Pancreas (tissue), 10 donors: ENCODE results near the gene BANP. TPM values are rescaled to one million over a fixed set of nuclear protein-coding genes. Genes with fewer than 3 reads are reported as not detected.
"Not testable (repeated sequence)": the region's sequence is repeated elsewhere in the genome, so short reads cannot be mapped to it uniquely, and the experiment has no call there.

Source experiments
- ATAC-seq, 4 donors: fragments of 200-7000 bp; cut with Tn5 transposase; one replicate each; pipeline versions ENCODE4 v1.8.0 to v1.9.1; 2020; ENCODE audit warnings: mild to moderate bottlenecking in 4 of 4, moderate library complexity in 4 of 4
- DNase-seq, 6 donors: peaks; one replicate each; pipeline ENCODE4 v3.0.0-alpha.2; 2020
- FAIRE-seq: peaks from 2 replicates; lab custom pipeline; 2012; peaks lifted over from hg19 to GRCh38; lab: Jason Lieb, UNC
- H3K27ac ChIP-seq, 4 donors: fragments of 200-600 bp; sonication (generic); 1 replicate in 3 of 4; 2 replicates in 1 of 4; pipeline versions ENCODE4 v1.5.0 to v1.8.0; 2020
- H3K27me3 ChIP-seq, 4 donors: fragments of 200-600 bp; one replicate each; pipeline ENCODE4 v1.8.0; 2021
- H3K36me3 ChIP-seq, 3 donors: fragments of 200-600 bp; sonication (generic) in 1 of 3; one replicate each; pipeline versions ENCODE4 v1.5.0 to v1.8.0; 2020 to 2021
- H3K4me1 ChIP-seq, 3 donors: fragments of 200-600 bp; one replicate each; pipeline ENCODE4 v1.8.0; 2021
- H3K4me3 ChIP-seq, 4 donors: fragments of 200-600 bp; sonication (generic) in 2 of 4; one replicate each; pipeline versions ENCODE4 v1.5.0 to v1.8.0; 2020 to 2021
- H3K9me3 ChIP-seq, 4 donors: fragments of 200-600 bp; one replicate each; pipeline ENCODE4 v1.8.0; 2021
- CTCF ChIP-seq, 4 donors: fragments of 200-600 bp; sonication (generic) in 3 of 4; IDR thresholded peaks; one replicate each; pipeline versions ENCODE4 v1.5.0 to v1.8.0; 2021; ENCODE audit warnings: antibody characterized with exemption in 4 of 4
- WGBS, 2 donors: extraction: QIAGEN DNeasy Blood & Tissue Kit; methylation state at CpG; one replicate each; pipeline ENCODE4 v1.1.7; 2013; 5-methylcytosine and 5-hydroxymethylcytosine counted together
- intact Hi-C, 3 donors: fragments of 100-400 bp; cut with DNase I; formaldehyde crosslinking; loops; one replicate each; pipeline versions ENCODE4 v1.11.1 to v1.14.2; 2022
- polyA plus RNA-seq, 2 donors: library from polyadenylated mRNA; stranded (reverse); fragments of 200-250 nt; gene quantifications; one replicate each; pipeline ENCODE4 v1.2.3, GENCODE V29; 2013
- total RNA-seq, 6 donors: library from RNA; stranded (reverse); fragmentation: NEBNext Ultra II Directional in 4 of 6; extraction: Animal tissue kit (Norgen Biotek cat#: 25700) in 4 of 6; gene quantifications; one replicate each; pipeline versions ENCODE4 v1.2.1 to v1.2.4, GENCODE V29; 2021 to 2023
- donor health status: healthy with polysubstance abuse.
- donor health status: DM: no; HTN: no; CAD: no; lungs with moderate emphysema.
- donor health status: DM: no; HTN: no; CAD: no.
- donor health status: control.
- donor health status: control.
- donor health status: Bipolar disorder and iron deficiency.
- donor health status: DM: yes; HTN: yes; CAD: no.
- donor health status: DM: no; HTN: no; CAD: no.
- donor health status: DM: no; HTN: no; CAD: no.
- donor health status: DM: yes; HTN: yes; CAD: no.

The BANP gene
- total and polyA plus RNA-seq, 8 donors: 6.1 to 17.8 (median 13.4) TPM

GRCh38 chr16:88074041-88074440, 122.8 kb downstream of the BANP start:
- FAIRE-seq (no peak), ATAC-seq (no peak), DNase-seq (peak in 1 of 6 donors; percentile 30)
- 95 to 100% methylated on average over 6 of the region's 6 CpGs for WGBS, 2 donors
- H3K4me3 ChIP-seq: no peak overlapping the region
- no peaks in the 10 kb centered on the region for H3K27me3 ChIP-seq
- intact Hi-C loops: no loop called here
- H3K27ac ChIP-seq: no peak overlapping the region
- peaks cover 0 to 22% (median 0%) of the 10 kb centered on the region in 3 donors for H3K36me3 ChIP-seq
- no peaks in the 10 kb centered on the region for H3K9me3 ChIP-seq
- no peaks in the 10 kb centered on the region for H3K4me1 ChIP-seq
- no peak for TF ChIP-seq CTCF (IDR thresholded peaks at IDR 0.05)

GRCh38 chr16:88076211-88076931, 125.1 kb downstream of the BANP start:
- ATAC-seq (no peak), FAIRE-seq (no peak), DNase-seq (peak in 1 of 6 donors; percentile 54)
- Histone ChIP-seq H3K36me3 (peaks cover 0 to 22% (median 0%) of the 10 kb centered on the region in 3 donors), H3K4me3 (no peak overlapping the region), H3K9me3 (no peaks in the 10 kb centered on the region), H3K27me3 (no peaks in the 10 kb centered on the region), H3K27ac (no peak overlapping the region), H3K4me1 (no peaks in the 10 kb centered on the region)
- WGBS, 2 donors: 94 to 96% methylated on average over 52 to 57 of the region's 57 CpGs
- intact Hi-C loops: no loop called here
- TF ChIP-seq CTCF (IDR thresholded peaks at IDR 0.05): no peak

- H3K27ac ChIP-seq, H3K4me3 ChIP-seq, H3K27me3 ChIP-seq, H3K4me1 ChIP-seq, H3K9me3 ChIP-seq, DNase-seq, intact Hi-C loops: not testable (repeated sequence)
- ATAC-seq: peak in 1 of 4 donors; percentile 15
- peaks cover 0 to 20% (median 0%) of the 10 kb centered on the region in 3 donors for H3K36me3 ChIP-seq
- 93 to 95% methylated on average over 5 of the region's 5 CpGs for WGBS, 2 donors
- FAIRE-seq: peak; percentile 17
Measured at GRCh38 chr16:88076932-88077320, 125.7 kb downstream of the BANP start.

GRCh38 chr16:88077328-88078108, 126.3 kb downstream of the BANP start:
- Histone ChIP-seq H3K36me3 (peaks cover 0 to 17% (median 0%) of the 10 kb centered on the region in 3 donors), H3K4me3 (no peak overlapping the region), H3K4me1 (no peaks in the 10 kb centered on the region), H3K9me3 (no peaks in the 10 kb centered on the region), H3K27me3 (no peaks in the 10 kb centered on the region), H3K27ac (no peak overlapping the region)
- intact Hi-C loops: no loop called here
- no peak for TF ChIP-seq CTCF (IDR thresholded peaks at IDR 0.05)
- ATAC-seq (no peak), DNase-seq (peak in 1 of 6 donors; percentile 39), FAIRE-seq (no peak)
- 89 to 94% methylated on average over 30 of the region's 30 CpGs for WGBS, 2 donors

GRCh38 chr16:88078111-88078775, 127.0 kb downstream of the BANP start:
- no peak overlapping the region for H3K4me3 ChIP-seq
- no peak for TF ChIP-seq CTCF (IDR thresholded peaks at IDR 0.05)
- DNase-seq: peak in 1 of 6 donors; percentile 23
- 95% methylated on average over 17 of the region's 17 CpGs for whole genome bisulfite sequencing, 2 donors
- H3K27me3 ChIP-seq: no peaks in the 10 kb centered on the region
- peaks cover 0 to 16% (median 0%) of the 10 kb centered on the region in 3 donors for H3K36me3 ChIP-seq
- H3K27ac ChIP-seq: no peak overlapping the region
- intact Hi-C loops: no loop called here
- FAIRE-seq: no peak
- H3K9me3 ChIP-seq: no peaks in the 10 kb centered on the region
- ATAC-seq: no peak
- H3K4me1 ChIP-seq: no peaks in the 10 kb centered on the region
